Stimulated activated CD8-positive, alpha-beta memory T cell treated with anti-CD3 and anti-CD28 coated beads, Interleukin-4, amount 100 ng/mL, for 1 hour (primary cell): ENCODE results near the gene RSAD1.

Experiments used
- DNase-seq, 2 donors: peaks; one replicate each; pipeline ENCODE4 v3.0.0-alpha.2; 2020; ENCODE audit warnings: low read depth in 2 of 2, low spot score in 1 of 2

Gene RSAD1

GRCh38 chr17:50488880-50489279 lies 10.2 kb downstream of the RSAD1 start:
- no peak for DNase-seq

- DNase-seq: no peak
Observed at GRCh38 chr17:50491505-50491904, 12.8 kb downstream of the RSAD1 start.

- DNase-seq: no peak
Observed at GRCh38 chr17:50492214-50492613, 13.6 kb downstream of the RSAD1 start.

GRCh38 chr17:50493744-50494143 lies 15.1 kb downstream of the RSAD1 start:
- DNase-seq: no peak

- DNase-seq: no peak
Observed at GRCh38 chr17:50495217-50495823, 16.7 kb downstream of the RSAD1 start.

- DNase-seq: no peak
Observed at GRCh38 chr17:50495918-50496317, 17.3 kb downstream of the RSAD1 start.

GRCh38 chr17:50498021-50498874 lies 19.6 kb downstream of the RSAD1 start:
- DNase-seq: no peak

GRCh38 chr17:50499270-50499669 lies 20.6 kb downstream of the RSAD1 start:
- DNase-seq: no peak

- DNase-seq: no peak
Observed at GRCh38 chr17:50499721-50500120, 21.1 kb downstream of the RSAD1 start.

- DNase-seq: no peak
Observed at GRCh38 chr17:50501054-50501453, 22.4 kb downstream of the RSAD1 start.

- no peak for DNase-seq
Observed at GRCh38 chr17:50502301-50502990, 23.8 kb downstream of the RSAD1 start.

- no peak for DNase-seq
Observed at GRCh38 chr17:50505591-50506130, 27.0 kb downstream of the RSAD1 start.

GRCh38 chr17:50506298-50506697 lies 27.6 kb downstream of the RSAD1 start:
- DNase-seq: no peak

GRCh38 chr17:50507871-50508572 lies 29.4 kb downstream of the RSAD1 start, which contains the start of gene MYCBPAP:
TSS of gene MYCBPAP (plus strand) at chr17:50508439. CDS start at chr17:50508675, 236 bp downstream.
- peak; percentile 19 to 60 for DNase-seq

GRCh38 chr17:50508573-50509460 lies 30.2 kb downstream of the RSAD1 start:
- no peak for DNase-seq

- DNase-seq: no peak
Observed at GRCh38 chr17:50511058-50511457, 32.4 kb downstream of the RSAD1 start.

- no peak for DNase-seq
Observed at GRCh38 chr17:50513495-50513894, 34.8 kb downstream of the RSAD1 start.

- DNase-seq: no peak
Observed at GRCh38 chr17:50514388-50514787, 35.7 kb downstream of the RSAD1 start.

- no peak for DNase-seq
Observed at GRCh38 chr17:50514936-50515702, 36.5 kb downstream of the RSAD1 start.
